ENCODE data around the gene POU6F2.

GRCh38 chr7:39375047-39375873, 397.6 kb downstream of the POU6F2 start:
- TF ChIP-seq ERG (CRISPR knock-in tag; IDR thresholded peaks at IDR 0.05) = no peak
- TF ChIP-seq USF1 (CRISPR knock-in tag; IDR thresholded peaks at IDR 0.05) = no peak
- TF ChIP-seq ZBTB43 (CRISPR knock-in tag; IDR thresholded peaks at IDR 0.05) = no peak
- TF ChIP-seq ATF2 (CRISPR knock-in tag; IDR thresholded peaks at IDR 0.05; ENCODE audit: borderline replicate concordance, low read depth) = no peak
- no peak for TF ChIP-seq ARID4B (CRISPR knock-in tag; IDR thresholded peaks at IDR 0.05; ENCODE audit: borderline replicate concordance)
- no peak for TF ChIP-seq TEAD4 (CRISPR knock-in tag; IDR thresholded peaks at IDR 0.05)
- no peak for TF ChIP-seq MXD4 (CRISPR knock-in tag; IDR thresholded peaks at IDR 0.05; ENCODE audit: borderline replicate concordance)
- no peak for TF ChIP-seq E2F5 (CRISPR knock-in tag; IDR thresholded peaks at IDR 0.05)
- TF ChIP-seq NR2C2 (CRISPR knock-in tag; IDR thresholded peaks at IDR 0.05) = no peak
- no peak for TF ChIP-seq NFATC4 (CRISPR knock-in tag; IDR thresholded peaks at IDR 0.05)
